ENCODE data around the gene LTBP2.

The LTBP2 gene

GRCh38 chr14:74571441-74571841 is 40.6 kb downstream of the LTBP2 start:
- no peak for DNase-seq

- DNase-seq, result no peak
Observed at GRCh38 chr14:74570696-74571095, 41.3 kb downstream of the LTBP2 start.

- no peak for DNase-seq
Observed at GRCh38 chr14:74569806-74570591, 42.0 kb downstream of the LTBP2 start.

GRCh38 chr14:74569387-74569786 is 42.6 kb downstream of the LTBP2 start:
- no peak for DNase-seq

- DNase-seq, result no peak
Observed at GRCh38 chr14:74568911-74569310, 43.1 kb downstream of the LTBP2 start.

GRCh38 chr14:74568380-74568649 is 43.7 kb downstream of the LTBP2 start:
- no peak for DNase-seq

- DNase-seq, result no peak
Observed at GRCh38 chr14:74567646-74568379, 44.2 kb downstream of the LTBP2 start.

GRCh38 chr14:74567219-74567618 is 44.8 kb downstream of the LTBP2 start:
- DNase-seq, result no peak

GRCh38 chr14:74566174-74567141 is 45.6 kb downstream of the LTBP2 start:
- no peak for DNase-seq

GRCh38 chr14:74563586-74564159 is 48.4 kb downstream of the LTBP2 start:
- no peak for DNase-seq

- DNase-seq, result no peak
Observed at GRCh38 chr14:74563233-74563585, 48.8 kb downstream of the LTBP2 start.

- no peak for DNase-seq
Observed at GRCh38 chr14:74562515-74563232, 49.4 kb downstream of the LTBP2 start.

GRCh38 chr14:74558655-74559054 is 53.4 kb downstream of the LTBP2 start:
- no peak for DNase-seq

- DNase-seq, result no peak
Observed at GRCh38 chr14:74557691-74558090, 54.3 kb downstream of the LTBP2 start.

GRCh38 chr14:74555476-74556050 is 56.5 kb downstream of the LTBP2 start:
- no peak for DNase-seq

GRCh38 chr14:74554742-74555362 is 57.2 kb downstream of the LTBP2 start:
- DNase-seq, result no peak

- DNase-seq, result no peak
Observed at GRCh38 chr14:74552623-74553022, 59.4 kb downstream of the LTBP2 start.

- no peak for DNase-seq
Observed at GRCh38 chr14:74551431-74552371, 60.3 kb downstream of the LTBP2 start.

- DNase-seq, result no peak
Observed at GRCh38 chr14:74551001-74551400, 61.0 kb downstream of the LTBP2 start.

- DNase-seq, result no peak
Observed at GRCh38 chr14:74550071-74550470, 62.0 kb downstream of the LTBP2 start.

Measured in T-helper 9 cell (primary cell).